Activated CD8-positive, alpha-beta T cell treated with anti-CD3 and anti-CD28 coated beads for 36 hours (primary cell): Measurements from ENCODE around the gene CPSF3. TPM values are rescaled to one million over a fixed set of nuclear protein-coding genes. Genes with fewer than 3 reads are reported as not detected.

Experiments used
- ATAC-seq: fragments of 200-7000 bp; cut with Tn5 transposase; one replicate; pipeline ENCODE4 v1.10.0; 2021; ENCODE audit warnings: mild to moderate bottlenecking, moderate library complexity
- CTCF ChIA-PET: fragments of 350-600 bp; sonication (Branson Sonifier 250); formaldehyde crosslinking; loops from one replicate; lab custom pipeline; 2021; ENCODE audit warnings: antibody characterized with exemption; lab: Charles Lee
- POLR2A ChIA-PET: fragments of 350-600 bp; sonication (Branson Sonifier 250); formaldehyde crosslinking; loops from one replicate; lab custom pipeline; 2021; ENCODE audit warnings: antibody characterized with exemption; lab: Charles Lee
- DNase-seq: peaks from one replicate; pipeline ENCODE4 v3.0.0-alpha.2; 2020
- H3K27ac Mint-ChIP-seq: one replicate; pipeline ENCODE4 v1.8.0; 2021; ENCODE audit warnings: mild to moderate bottlenecking, mixed read lengths
- H3K27me3 Mint-ChIP-seq: one replicate; pipeline ENCODE4 v1.8.0; 2021; ENCODE audit warnings: mixed read lengths
- H3K36me3 Mint-ChIP-seq: one replicate; pipeline ENCODE4 v1.8.0; 2021; ENCODE audit warnings: low read depth, mixed read lengths
- H3K4me1 Mint-ChIP-seq: one replicate; pipeline ENCODE4 v1.8.0; 2021; ENCODE audit warnings: low read depth, mixed read lengths
- H3K4me3 Mint-ChIP-seq: one replicate; pipeline ENCODE4 v1.8.0; 2021; ENCODE audit warnings: mild to moderate bottlenecking, moderate library complexity, mixed read lengths
- H3K9me3 Mint-ChIP-seq: one replicate; pipeline ENCODE4 v1.8.0; 2021; ENCODE audit warnings: mixed read lengths
- CTCF ChIP-seq: fragments of 200-600 bp; IDR thresholded peaks from one replicate; pipeline ENCODE4 v1.8.0; 2022; ENCODE audit warnings: antibody characterized with exemption, mild to moderate bottlenecking
- intact Hi-C: fragments of 100-400 bp; cut with micrococcal nuclease; formaldehyde crosslinking; loops from one replicate; pipeline ENCODE4 v1.10.0; 2022
- total RNA-seq, 2 experiments: library from RNA; stranded (reverse); gene quantifications; one replicate each; pipeline ENCODE4 v1.2.3, GENCODE V29; 2021

The CPSF3 gene
- total RNA-seq, 2 experiments from 2014 or later, result 72.2 to 73.0 TPM

GRCh38 chr2:9451231-9451630 is 27.8 kb downstream of the CPSF3 start:
- DNase-seq (no peak), ATAC-seq (no peak)
- Mint-ChIP-seq H3K27ac (no peak overlapping the region), H3K36me3 (peaks cover 25% of the 10 kb centered on the region), H3K27me3 (no peaks in the 10 kb centered on the region), H3K4me1 (no peaks in the 10 kb centered on the region), H3K9me3 (no peaks in the 10 kb centered on the region), H3K4me3 (no peak overlapping the region)
- ChIA-PET CTCF (no interaction called here), POLR2A (interaction anchor here (0.7 to 1.4 kb wide), 2 partner anchors 41 to 258 kb away, joined by 3 to 4 read pairs; no protein-coding TSS in a partner anchor)
- TF ChIP-seq CTCF, result no peak
- intact Hi-C loops, result no loop called here

- no peak for ATAC-seq
- Mint-ChIP-seq H3K4me3 (no peak overlapping the region), H3K27me3 (no peaks in the 10 kb centered on the region), H3K36me3 (peaks cover 21% of the 10 kb centered on the region), H3K4me1 (peaks cover 12% of the 10 kb centered on the region), H3K27ac (no peak overlapping the region), H3K9me3 (no peaks in the 10 kb centered on the region)
- intact Hi-C loops, result no loop called here
- no peak for TF ChIP-seq CTCF
- DNase-seq, result no peak
- ChIA-PET POLR2A (no interaction called here), CTCF (no interaction called here)
Measured at GRCh38 chr2:9460441-9461017, 37.1 kb downstream of the CPSF3 start.

GRCh38 chr2:9461079-9461478 is 37.6 kb downstream of the CPSF3 start:
- Mint-ChIP-seq H3K36me3 (peaks cover 25% of the 10 kb centered on the region), H3K27ac (no peak overlapping the region), H3K4me1 (peaks cover 12% of the 10 kb centered on the region), H3K27me3 (no peaks in the 10 kb centered on the region), H3K9me3 (no peaks in the 10 kb centered on the region), H3K4me3 (no peak overlapping the region)
- ChIA-PET POLR2A (no interaction called here), CTCF (no interaction called here)
- no peak for ATAC-seq
- no peak for TF ChIP-seq CTCF
- no peak for DNase-seq
- intact Hi-C loops, result no loop called here

- Mint-ChIP-seq H3K27me3 (no peaks in the 10 kb centered on the region), H3K36me3 (peaks cover 26% of the 10 kb centered on the region), H3K4me3 (no peak overlapping the region), H3K27ac (no peak overlapping the region), H3K9me3 (no peaks in the 10 kb centered on the region), H3K4me1 (peaks cover 12% of the 10 kb centered on the region)
- intact Hi-C loops, result no loop called here
- ChIA-PET CTCF (no interaction called here), POLR2A (no interaction called here)
- TF ChIP-seq CTCF, result no peak
- DNase-seq (no peak), ATAC-seq (no peak)
Measured at GRCh38 chr2:9462313-9462712, 38.9 kb downstream of the CPSF3 start.

GRCh38 chr2:9462886-9463697 is 39.6 kb downstream of the CPSF3 start:
- peaks cover 24% of the 10 kb centered on the region for H3K36me3 Mint-ChIP-seq
- peaks cover 12% of the 10 kb centered on the region for H3K4me1 Mint-ChIP-seq
- no peak for TF ChIP-seq CTCF
- H3K4me3 Mint-ChIP-seq, result no peak overlapping the region
- DNase-seq (no peak), ATAC-seq (peak; percentile 39)
- CTCF ChIA-PET, result no interaction called here
- H3K27me3 Mint-ChIP-seq, result no peaks in the 10 kb centered on the region
- H3K27ac Mint-ChIP-seq, result no peak overlapping the region
- H3K9me3 Mint-ChIP-seq, result no peaks in the 10 kb centered on the region
- intact Hi-C loops, result no loop called here
- POLR2A ChIA-PET, result no interaction called here
